H9 (cell line): ENCODE measurements around the gene SPAG5. TPM values are rescaled to one million over a fixed set of nuclear protein-coding genes. Genes with fewer than 3 reads are reported as not detected.

Experiments
- DNase-seq: peaks from one replicate; pipeline ENCODE4 v3.0.0-alpha.2; 2017
- H2AFZ ChIP-seq: one replicate; pipeline ENCODE4 v1.6.1; 2013; ENCODE audit warnings: mild to moderate bottlenecking, low read length, control low read depth, moderate library complexity
- H2AK5ac ChIP-seq: 2 replicates; pipeline ENCODE4 v1.6.1; 2013; ENCODE audit warnings: low read length, control low read depth, mixed read lengths; ENCODE audit not compliant: insufficient read length
- H2BK120ac ChIP-seq: one replicate; pipeline ENCODE4 v1.6.1; 2013; ENCODE audit warnings: low read depth, mild to moderate bottlenecking, low read length, control low read depth, inconsistent platforms; ENCODE audit not compliant: poor library complexity, severe bottlenecking
- H2BK12ac ChIP-seq: 2 replicates; pipeline ENCODE4 v1.6.1; 2013; ENCODE audit warnings: low read length, control low read depth, mixed read lengths, low read depth; ENCODE audit not compliant: insufficient read length
- H2BK15ac ChIP-seq: 2 replicates; pipeline ENCODE4 v1.6.1; 2013; ENCODE audit warnings: low read depth, low read length, control low read depth
- H2BK20ac ChIP-seq: one replicate; pipeline ENCODE4 v1.6.1; 2013; ENCODE audit warnings: low read depth, mild to moderate bottlenecking, low read length, control low read depth, inconsistent platforms; ENCODE audit not compliant: poor library complexity, severe bottlenecking
- H2BK5ac ChIP-seq: 2 replicates; pipeline ENCODE4 v1.6.1; 2013; ENCODE audit warnings: low read length, control low read depth, mixed read lengths; ENCODE audit not compliant: insufficient read length
- H3K14ac ChIP-seq: 2 replicates; pipeline ENCODE4 v1.6.1; 2013; ENCODE audit warnings: low read length, control low read depth; ENCODE audit not compliant: insufficient read depth
- H3K18ac ChIP-seq: 2 replicates; pipeline ENCODE4 v1.6.1; 2013; ENCODE audit warnings: low read depth, mild to moderate bottlenecking, mixed read lengths, low read length, control low read depth; ENCODE audit not compliant: insufficient read length
- H3K23ac ChIP-seq: 2 replicates; pipeline ENCODE4 v1.6.1; 2013; ENCODE audit warnings: low read length, control low read depth, mixed read lengths, low read depth; ENCODE audit not compliant: insufficient read length
- H3K23me2 ChIP-seq: 2 replicates; pipeline ENCODE4 v1.6.1; 2013; ENCODE audit warnings: low read depth, mild to moderate bottlenecking, mixed read lengths, low read length, control low read depth; ENCODE audit not compliant: insufficient read length, poor library complexity, severe bottlenecking
- H3K27ac ChIP-seq: 2 replicates; pipeline ENCODE4 v1.5.1; 2013; ENCODE audit warnings: low read length, control low read depth, mixed read lengths, low read depth; ENCODE audit not compliant: insufficient read length
- H3K27me3 ChIP-seq: 2 replicates; pipeline ENCODE4 v1.6.1; 2013; ENCODE audit warnings: low read length, control low read depth, inconsistent platforms; ENCODE audit not compliant: insufficient read depth
- H3K4ac ChIP-seq: 2 replicates; pipeline ENCODE4 v1.6.1; 2013; ENCODE audit warnings: low read depth, mild to moderate bottlenecking, control low read depth, inconsistent platforms, low read length, moderate library complexity
- H3K4me1 ChIP-seq: 2 replicates; pipeline ENCODE4 v1.6.1; 2013; ENCODE audit warnings: low read length, control low read depth, inconsistent platforms; ENCODE audit not compliant: insufficient read depth
- H3K4me2 ChIP-seq: 2 replicates; pipeline ENCODE4 v1.6.1; 2013; ENCODE audit warnings: low read length, control low read depth, mixed read lengths; ENCODE audit not compliant: insufficient read length, insufficient read depth
- H3K56ac ChIP-seq: 2 replicates; pipeline ENCODE4 v1.6.1; 2013; ENCODE audit warnings: low read depth, mild to moderate bottlenecking, mixed read lengths, low read length, control low read depth; ENCODE audit not compliant: insufficient read length
- H3K79me1 ChIP-seq: 2 replicates; pipeline ENCODE4 v1.6.1; 2013; ENCODE audit warnings: low read depth, mild to moderate bottlenecking, moderate library complexity, low read length, control low read depth, inconsistent platforms; ENCODE audit not compliant: insufficient read depth, poor library complexity, severe bottlenecking
- H3K79me2 ChIP-seq: 2 replicates; pipeline ENCODE4 v1.6.1; 2013; ENCODE audit warnings: low read length, control low read depth, inconsistent platforms; ENCODE audit not compliant: insufficient read depth
- H3K9ac ChIP-seq: 2 replicates; pipeline ENCODE4 v1.6.1; 2013; ENCODE audit warnings: low read length, control low read depth, mixed read lengths; ENCODE audit not compliant: insufficient read length; ENCODE audit errors: extremely low read depth
- H3K9me3 ChIP-seq: one replicate; pipeline ENCODE4 v1.6.1; 2013; ENCODE audit warnings: low read depth, low read length, inconsistent platforms; ENCODE audit not compliant: control insufficient read depth
- H3T11ph ChIP-seq: one replicate; pipeline ENCODE4 v1.6.1; 2013; ENCODE audit warnings: mild to moderate bottlenecking, low read length, control low read depth, inconsistent platforms
- H4K20me1 ChIP-seq: one replicate; pipeline ENCODE4 v1.6.1; 2013; ENCODE audit not compliant: control insufficient read depth, insufficient read length, insufficient read depth
- H4K5ac ChIP-seq: 2 replicates; pipeline ENCODE4 v1.6.1; 2013; ENCODE audit warnings: low read depth, mild to moderate bottlenecking, mixed read lengths, low read length, control low read depth; ENCODE audit not compliant: insufficient read length
- H4K8ac ChIP-seq: replicated peaks from 2 replicates; pipeline ENCODE4 v1.6.1; 2013; ENCODE audit warnings: low read length, control low read depth, mixed read lengths, low read depth; ENCODE audit not compliant: insufficient read length
- H4K91ac ChIP-seq: 2 replicates; pipeline ENCODE4 v1.6.1; 2013; ENCODE audit warnings: low read depth, mild to moderate bottlenecking, moderate library complexity, mixed read lengths, low read length, control low read depth; ENCODE audit not compliant: insufficient read length
- H3K27ac Mint-ChIP-seq, 3 experiments: 2 replicates in 2 of 3; 3 replicates in 1 of 3; pipeline ENCODE4 v1.8.0; 2020 to 2021; ENCODE audit warnings: mixed read lengths in 3 of 3, mild to moderate bottlenecking in 1 of 3, moderate library complexity in 1 of 3
- H3K27me3 Mint-ChIP-seq: 2 replicates; pipeline ENCODE4 v1.8.0; 2021; ENCODE audit warnings: low read depth, mild to moderate bottlenecking, moderate library complexity, mixed read lengths
- H3K36me3 Mint-ChIP-seq, 3 experiments: 2 replicates in 2 of 3; 3 replicates in 1 of 3; pipeline ENCODE4 v1.8.0; 2020 to 2021; ENCODE audit warnings: low read depth in 3 of 3, mixed read lengths in 3 of 3; ENCODE audit not compliant: insufficient read depth in 1 of 3
- H3K4me1 Mint-ChIP-seq, 2 experiments: 2 replicates each; pipeline ENCODE4 v1.8.0; 2020; ENCODE audit warnings: mixed read lengths in 2 of 2
- H3K4me3 Mint-ChIP-seq, 2 experiments: 2 replicates in 1 of 2; 3 replicates in 1 of 2; pipeline ENCODE4 v1.8.0; 2020 to 2021; ENCODE audit warnings: mild to moderate bottlenecking in 2 of 2, mixed read lengths in 2 of 2, moderate library complexity in 1 of 2
- H3K9me3 Mint-ChIP-seq, 2 experiments: 2 replicates in 1 of 2; 3 replicates in 1 of 2; pipeline ENCODE4 v1.8.0; 2020; ENCODE audit warnings: mild to moderate bottlenecking in 2 of 2, mixed read lengths in 2 of 2, moderate library complexity in 1 of 2
- CTCF ChIP-seq: fragments of 200-600 bp; sonication (generic); conservative IDR thresholded peaks from 3 replicates; pipeline ENCODE4 v1.8.0; 2021; ENCODE audit warnings: antibody characterized with exemption, mild to moderate bottlenecking
- WGBS: extraction: QIAGEN DNeasy Blood & Tissue Kit; methylation state at CpG from one replicate; pipeline ENCODE4 v1.1.7; 2013; ENCODE audit warnings: missing lambda C conversion rate, low lambda C conversion rate, mixed read lengths; ENCODE audit not compliant: insufficient read length; ENCODE audit errors: extremely low coverage; 5-methylcytosine and 5-hydroxymethylcytosine counted together
- total RNA-seq: library from RNA; stranded (reverse); gene quantifications from 2 replicates; pipeline ENCODE4 v1.2.1, GENCODE V29; 2021

Gene SPAG5
- total RNA-seq, 1 experiment from 2014 or later = 122 TPM

DNA sequence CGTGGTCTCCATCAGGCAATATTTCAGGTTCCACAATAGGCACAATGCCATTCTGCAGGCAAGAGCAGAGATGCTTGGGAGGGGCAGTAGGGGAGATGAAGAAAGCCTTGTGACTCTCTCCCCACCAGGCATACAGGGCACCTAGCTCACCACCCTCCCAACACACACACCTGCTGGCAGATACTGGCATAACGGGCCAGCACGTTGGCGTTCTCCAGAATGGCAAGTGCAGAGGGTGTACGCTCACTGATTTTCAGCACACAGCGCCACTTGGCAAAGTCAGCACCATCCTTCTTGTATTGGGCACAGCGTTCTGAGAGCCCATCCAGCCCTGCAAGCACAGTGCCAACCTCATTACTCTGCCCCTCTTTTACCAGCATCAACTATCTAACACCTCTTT, 24.3 kb downstream of the SPAG5 start:
- peak; percentile 22; the same call in 1 of the 3 replicates for TF ChIP-seq CTCF
- no peak overlapping the region for H2BK20ac ChIP-seq
- Mint-ChIP-seq H3K9me3 (no peaks in the 10 kb centered on the region), H3K4me1 (peaks cover 24 to 37% of the 10 kb centered on the region in 2 experiments), H3K4me3 (peak overlapping the region in 1 of 2 experiments; percentile 21; a peak in 2 of 5 replicates), H3K27ac (no peak overlapping the region), H3K36me3 (peaks cover 19 to 45% (median 43%) of the 10 kb centered on the region in 3 experiments; a peak in 6 of 7 replicates), H3K27me3 (peaks cover 7% of the 10 kb centered on the region)
- no peak overlapping the region for H4K5ac ChIP-seq
- no peak overlapping the region for H2AK5ac ChIP-seq
- H2AFZ ChIP-seq = no peak overlapping the region
- no peak overlapping the region for H3K56ac ChIP-seq
- H3K79me1 ChIP-seq = no peaks in the 10 kb centered on the region
- no peak for DNase-seq
- no peak overlapping the region for H3K9ac ChIP-seq
- no peak overlapping the region for H2BK12ac ChIP-seq
- H2BK5ac ChIP-seq = no peak overlapping the region
- H3K27me3 ChIP-seq = no peaks in the 10 kb centered on the region
- peaks cover 2% of the 10 kb centered on the region for H4K20me1 ChIP-seq
- H3K27ac ChIP-seq = no peak overlapping the region
- H3K23ac ChIP-seq = no peak overlapping the region
- no peak overlapping the region for H3K4ac ChIP-seq
- H3T11ph ChIP-seq = no peak overlapping the region
- WGBS = no CpG with 5 or more reads among the region's 7 CpGs
- no peak overlapping the region for H3K18ac ChIP-seq
- H3K14ac ChIP-seq = no peak overlapping the region
- H3K9me3 ChIP-seq = no peaks in the 10 kb centered on the region
- no peak overlapping the region for H2BK120ac ChIP-seq
- H2BK15ac ChIP-seq = no peak overlapping the region
- H3K23me2 ChIP-seq = peaks cover 11% of the 10 kb centered on the region
- H3K79me2 ChIP-seq = no peaks in the 10 kb centered on the region
- H3K4me2 ChIP-seq = no peak overlapping the region
- no peak overlapping the region for H4K91ac ChIP-seq
- H4K8ac ChIP-seq = no peak overlapping the region
- no peaks in the 10 kb centered on the region for H3K4me1 ChIP-seq
